GM12878 (cell line): ENCODE data around the gene MACROD2. TPM values are rescaled to one million over a fixed set of nuclear protein-coding genes. Genes with fewer than 3 reads are reported as not detected.

Source experiments
- ATAC-seq: fragments of 200-7000 bp; cut with Tn5 transposase; 3 replicates; pipeline ENCODE4 v1.9.1; 2020; ENCODE audit warnings: mild to moderate bottlenecking, moderate library complexity
- BruUV-seq: library from RNA; stranded (reverse); fragments of 400-500 nt; replicated peaks from 2 replicates; lab custom pipeline; 2021; lab: Mats Ljungman, UMichigan
- CTCF ChIA-PET: fragments of 300-600 bp; sonication (Branson Sonifier 250); formaldehyde crosslinking; extraction: SDS; loops from one replicate; lab custom pipeline; 2021; ENCODE audit warnings: inconsistent platforms; lab: Yijun Ruan, JAX
- POLR2A ChIA-PET: fragments of 350-600 bp; formaldehyde crosslinking; extraction: SDS; loops from one replicate; lab custom pipeline; 2021; ENCODE audit warnings: inconsistent platforms; lab: Charles Lee
- RAD21 ChIA-PET: fragments of 300-600 bp; sonication (Branson Sonifier 250); formaldehyde crosslinking; loops from one replicate; lab custom pipeline; 2023; ENCODE audit warnings: antibody characterized with exemption; ENCODE audit not compliant: unreplicated experiment; lab: Charles Lee
- SMC1A ChIA-PET: fragments of 300-600 bp; sonication (Branson Sonifier 250); formaldehyde crosslinking; loops from one replicate; lab custom pipeline; 2023; ENCODE audit not compliant: unreplicated experiment, uncharacterized antibody; lab: Charles Lee
- DNase-seq: peaks from one replicate; pipeline ENCODE4 v3.0.0-alpha.2; 2011; ENCODE audit warnings: low read depth, low spot score
- FAIRE-seq: peaks from 3 replicates; lab custom pipeline; 2011; peaks lifted over from hg19 to GRCh38; lab: Jason Lieb, UNC
- H2AFZ ChIP-seq: 2 replicates; pipeline ENCODE4 v1.6.0; 2011; ENCODE audit warnings: low read depth, low read length, control low read depth; ENCODE audit not compliant: control insufficient read depth
- H3K27ac ChIP-seq: 2 replicates; pipeline ENCODE4 v1.5.1; 2011; ENCODE audit warnings: control low read depth; ENCODE audit not compliant: control insufficient read depth, insufficient read depth
- H3K27me3 ChIP-seq, 2 experiments: replicated peaks in 1 of 2; 2 replicates each; pipeline versions ENCODE4 v1.6.0 to v1.6.1; 2011; ENCODE audit warnings: low read length in 1 of 2; ENCODE audit not compliant: control insufficient read depth in 2 of 2, insufficient read depth in 2 of 2
- H3K36me3 ChIP-seq, 2 experiments: 2 replicates each; pipeline ENCODE4 v1.5.1; 2011; ENCODE audit warnings: low read length in 1 of 2; ENCODE audit not compliant: control insufficient read depth in 2 of 2, insufficient read depth in 2 of 2
- H3K4me1 ChIP-seq: 2 replicates; pipeline ENCODE4 v1.6.1; 2011; ENCODE audit warnings: mild to moderate bottlenecking, low read length, moderate library complexity, mixed read lengths; ENCODE audit not compliant: control insufficient read depth, insufficient read depth
- H3K4me2 ChIP-seq: 2 replicates; pipeline ENCODE4 v1.6.0; 2011; ENCODE audit warnings: control low read depth; ENCODE audit not compliant: control insufficient read depth, insufficient read depth
- H3K4me3 ChIP-seq: fragments of 200-600 bp; sonication (generic); 2 replicates; pipeline ENCODE4 v1.5.1; 2016
- H3K79me2 ChIP-seq: 2 replicates; pipeline ENCODE4 v1.6.0; 2011; ENCODE audit warnings: low read length; ENCODE audit not compliant: control insufficient read depth, insufficient read depth
- H3K9ac ChIP-seq: 2 replicates; pipeline ENCODE4 v1.8.0; 2011; ENCODE audit warnings: low read length, control low read depth, mixed read lengths; ENCODE audit not compliant: control insufficient read depth, insufficient read depth
- H3K9me3 ChIP-seq: replicated peaks from 3 replicates; pipeline ENCODE4 v1.5.1; 2011; ENCODE audit warnings: mild to moderate bottlenecking, low read length; ENCODE audit not compliant: control insufficient read depth, insufficient read depth
- H4K20me1 ChIP-seq: 2 replicates; pipeline ENCODE4 v1.6.0; 2011; ENCODE audit not compliant: control insufficient read depth, insufficient read depth
- ASH2L ChIP-seq: fragments of 300-600, 200-600 bp; sonication (generic); IDR thresholded peaks from 2 replicates; pipeline ENCODE4 v1.6.1; 2017; ENCODE audit warnings: low read depth, mild to moderate bottlenecking, borderline replicate concordance
- CHD1 ChIP-seq: IDR thresholded peaks from 2 replicates; pipeline ENCODE4 v1.6.1; 2012; ENCODE audit warnings: low read depth, low read length, improper control_type of control experiment
- MEF2A ChIP-seq: IDR thresholded peaks from 2 replicates; pipeline ENCODE4 v1.6.1; 2011; ENCODE audit warnings: low read depth, mild to moderate bottlenecking, low read length, moderate library complexity; ENCODE audit not compliant: insufficient read depth
- PAX8 ChIP-seq: fragments of 450-650 bp; IDR thresholded peaks from 2 replicates; pipeline ENCODE4 v1.6.1; 2017; ENCODE audit warnings: mild to moderate bottlenecking, moderate library complexity
- WGBS: methylation state at CpG from one replicate; pipeline ENCODE4 v1.1.6; 2016; ENCODE audit warnings: low lambda C conversion rate; ENCODE audit not compliant: insufficient replicate concordance, insufficient coverage; ENCODE audit errors: missing lambda C conversion rate; 5-methylcytosine and 5-hydroxymethylcytosine counted together
- in situ Hi-C: fragments of 300-500 bp; cut with MboI; formaldehyde crosslinking; loops from 9 replicates; pipeline ENCODE4 v1.14.3; 2018; ENCODE audit warnings: mixed read lengths
- intact Hi-C: fragments of 100-400 bp; cut with micrococcal nuclease; formaldehyde crosslinking; loops from one replicate; pipeline ENCODE4 v1.14.2; 2022; ENCODE audit not compliant: unreplicated experiment
- polyA plus RNA-seq, 11 experiments: library from polyadenylated mRNA; depleted of rRNA in 4 of 11; unstranded in 6 of 11; stranded (reverse) in 5 of 11; fragments of >200 nt; fragmentation: Nextera tagmentation in 4 of 11; fragmentation: Illumina TruSeq in 1 of 11; extraction: Ambion mirVana in 4 of 11; extraction: Trizol in 1 of 11; gene quantifications; 1 replicate in 1 of 11; 2 replicates in 10 of 11; pipeline versions ENCODE4 v1.2.1 to v1.2.3, GENCODE V29; 2011 to 2016; ENCODE audit warnings: inconsistent platforms in 2 of 11, missing spikeins in 2 of 11, low read depth in 1 of 11
- total RNA-seq, 4 experiments: library from RNA; depleted of rRNA in 3 of 4; stranded (reverse); fragments of >200 nt in 3 of 4; fragmentation: Illumina TruSeq in 1 of 4; extraction: Trizol in 1 of 4; gene quantifications; 2 replicates each; pipeline versions ENCODE4 v1.2.1 to v1.2.3, GENCODE V29; 2013 to 2021
- TF ChIP-seq, protein P1 (sequence below): fragments of 450-650 bp; formaldehyde crosslinking; IDR thresholded peaks from 2 replicates; pipeline ENCODE4 v1.4.0; 2022; ENCODE audit warnings: mild to moderate bottlenecking, moderate library complexity

Gene MACROD2
- total and polyA plus RNA-seq, 10 of the 15 experiments (the other 5 are each of a cell fraction or from before 2014, with no cell fraction given): 1.1 to 21.5 (median 2.2) TPM

DNA sequence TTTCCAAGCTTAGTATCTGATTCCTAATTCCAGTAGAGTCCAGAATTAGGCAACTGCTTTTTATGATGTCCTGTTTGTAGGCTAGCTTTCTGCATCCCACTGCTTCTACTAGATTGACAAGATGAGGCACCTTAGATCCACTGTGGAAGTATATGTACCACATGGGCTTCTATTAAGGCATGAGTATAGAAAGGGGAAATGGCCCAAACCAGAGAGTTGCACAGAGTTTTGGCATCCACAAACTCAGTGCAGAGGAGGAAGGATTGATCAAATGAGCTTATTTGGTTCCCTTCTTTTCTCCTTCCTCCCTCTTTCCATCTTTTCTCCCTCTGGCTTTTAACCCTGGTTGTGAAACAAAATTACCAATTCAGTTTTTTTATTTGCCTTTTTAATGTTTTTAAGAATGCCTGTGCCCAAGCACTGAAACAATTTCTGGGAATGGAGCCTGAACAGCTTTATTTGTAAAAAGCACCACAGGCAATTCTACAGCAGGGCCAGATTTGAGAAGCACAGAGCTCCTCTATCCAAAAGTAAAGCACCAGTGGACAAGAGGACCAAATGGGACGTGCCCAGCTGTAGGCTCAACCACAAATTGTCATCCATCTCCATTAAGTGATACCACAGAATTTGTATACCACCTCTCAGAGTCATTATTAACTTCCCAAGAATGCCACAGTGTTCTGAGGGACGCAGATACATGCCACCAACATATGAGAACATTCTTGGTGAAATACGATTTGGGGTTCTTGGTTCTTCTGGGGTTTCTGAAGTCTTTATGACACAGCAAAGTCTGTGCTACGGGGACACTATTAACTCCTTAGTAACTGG lies 1608.9 kb downstream of the MACROD2 start:
- BruUV-seq: no TSS peak
- intact Hi-C loops (no loop called here), in situ Hi-C loops (no loop called here)
- no peak overlapping the region for H3K4me2 ChIP-seq
- H2AFZ ChIP-seq: no peak overlapping the region
- ChIA-PET SMC1A (interaction anchor here (1.0 kb wide), 1 partner anchor 9 kb away, joined by 3 read pairs; no protein-coding TSS in a partner anchor), POLR2A (no interaction called here), CTCF (interaction anchor here (0.6 kb wide), 1 partner anchor 33 kb away, joined by 3 read pairs; no protein-coding TSS in a partner anchor), RAD21 (no interaction called here)
- H3K4me1 ChIP-seq: no peaks in the 10 kb centered on the region
- no peaks in the 10 kb centered on the region for H3K9me3 ChIP-seq
- H3K36me3 ChIP-seq: no peaks in the 10 kb centered on the region
- ATAC-seq (no peak), FAIRE-seq (no peak), DNase-seq (peak; percentile 11)
- no peak overlapping the region for H3K9ac ChIP-seq
- H3K4me3 ChIP-seq: no peak overlapping the region
- no peaks in the 10 kb centered on the region for H4K20me1 ChIP-seq
- no peak overlapping the region for H3K27ac ChIP-seq
- TF ChIP-seq CHD1 (no peak), PAX8 (no peak), MEF2A (no peak), ASH2L (no peak)
- TF ChIP-seq, protein P1, sequence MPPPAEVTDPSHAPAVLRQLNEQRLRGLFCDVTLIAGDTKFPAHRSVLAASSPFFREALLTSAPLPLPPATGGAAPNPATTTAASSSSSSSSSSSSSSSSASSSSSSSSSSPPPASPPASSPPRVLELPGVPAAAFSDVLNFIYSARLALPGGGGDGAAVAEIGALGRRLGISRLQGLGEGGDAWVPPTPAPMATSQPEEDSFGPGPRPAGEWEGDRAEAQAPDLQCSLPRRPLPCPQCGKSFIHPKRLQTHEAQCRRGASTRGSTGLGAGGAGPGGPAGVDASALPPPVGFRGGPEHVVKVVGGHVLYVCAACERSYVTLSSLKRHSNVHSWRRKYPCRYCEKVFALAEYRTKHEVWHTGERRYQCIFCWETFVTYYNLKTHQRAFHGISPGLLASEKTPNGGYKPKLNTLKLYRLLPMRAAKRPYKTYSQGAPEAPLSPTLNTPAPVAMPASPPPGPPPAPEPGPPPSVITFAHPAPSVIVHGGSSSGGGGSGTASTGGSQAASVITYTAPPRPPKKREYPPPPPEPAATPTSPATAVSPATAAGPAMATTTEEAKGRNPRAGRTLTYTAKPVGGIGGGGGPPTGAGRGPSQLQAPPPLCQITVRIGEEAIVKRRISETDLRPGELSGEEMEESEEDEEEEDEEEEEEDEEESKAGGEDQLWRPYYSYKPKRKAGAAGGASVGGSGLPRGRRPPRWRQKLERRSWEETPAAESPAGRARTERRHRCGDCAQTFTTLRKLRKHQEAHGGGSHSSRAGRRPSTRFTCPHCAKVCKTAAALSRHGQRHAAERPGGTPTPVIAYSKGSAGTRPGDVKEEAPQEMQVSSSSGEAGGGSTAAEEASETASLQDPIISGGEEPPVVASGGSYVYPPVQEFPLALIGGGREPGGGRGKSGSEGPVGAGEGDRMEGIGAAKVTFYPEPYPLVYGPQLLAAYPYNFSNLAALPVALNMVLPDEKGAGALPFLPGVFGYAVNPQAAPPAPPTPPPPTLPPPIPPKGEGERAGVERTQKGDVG (CRISPR knock-in tag): no peak
- 19% methylated on average over 4 of the region's 4 CpGs for WGBS
- no peaks in the 10 kb centered on the region for H3K79me2 ChIP-seq
- H3K27me3 ChIP-seq: no peaks in the 10 kb centered on the region
